Mesothelial cell of epicardium (in vitro differentiated cells): ENCODE data around the gene CSNK1D. TPM values are rescaled to one million over a fixed set of nuclear protein-coding genes. Genes with fewer than 3 reads are reported as not detected.

Experiments
- DNase-seq, 2 experiments: peaks; one replicate each; pipeline ENCODE4 v3.0.0; 2021; ENCODE audit warnings: low spot score in 2 of 2; ENCODE audit not compliant: unreplicated experiment in 2 of 2
- H3K27ac Mint-ChIP-seq: 2 replicates; pipeline ENCODE4 v1.8.0; 2021; ENCODE audit warnings: mixed read lengths
- H3K27me3 Mint-ChIP-seq: 2 replicates; pipeline ENCODE4 v1.8.0; 2021; ENCODE audit warnings: low read depth, mixed read lengths
- H3K36me3 Mint-ChIP-seq: 2 replicates; pipeline ENCODE4 v1.8.0; 2021; ENCODE audit warnings: mixed read lengths
- H3K4me1 Mint-ChIP-seq: 2 replicates; pipeline ENCODE4 v1.8.0; 2021; ENCODE audit warnings: mixed read lengths
- H3K4me3 Mint-ChIP-seq: 2 replicates; pipeline ENCODE4 v1.8.0; 2021; ENCODE audit warnings: mild to moderate bottlenecking, moderate library complexity, mixed read lengths
- H3K9me3 Mint-ChIP-seq: 2 replicates; pipeline ENCODE4 v1.8.0; 2021; ENCODE audit warnings: mixed read lengths
- CTCF ChIP-seq: fragments of 200-600 bp; sonication (generic); IDR thresholded peaks from one replicate; pipeline ENCODE4 v1.5.0; 2021; ENCODE audit warnings: antibody characterized with exemption; ENCODE audit not compliant: unreplicated experiment
- total RNA-seq: library from RNA; stranded (reverse); gene quantifications from 3 replicates; pipeline ENCODE4 v1.2.1, GENCODE V29; 2021

CSNK1D gene
- total RNA-seq, 1 donor from 2014 or later = 204 TPM

DNA sequence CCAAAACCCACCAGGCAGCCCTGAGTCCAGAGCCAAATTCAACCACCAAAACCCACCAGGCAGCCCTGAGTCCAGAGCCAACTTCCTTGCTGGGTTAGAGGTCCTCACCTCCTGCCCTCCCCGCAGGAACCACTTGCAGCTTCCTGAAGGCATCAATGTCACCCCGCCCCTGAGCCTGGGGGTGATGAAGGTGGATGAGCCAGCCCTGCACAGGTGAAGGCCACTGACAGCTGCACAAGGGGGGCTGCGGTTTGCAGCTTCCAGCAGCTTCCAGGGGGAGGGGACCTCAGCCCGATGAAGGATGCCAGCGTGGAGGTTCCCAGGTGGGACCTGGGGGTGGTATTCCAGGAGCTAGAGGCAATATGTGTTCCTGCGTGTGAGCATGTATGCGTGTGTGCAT is 7.6 kb upstream of the CSNK1D start:
- DNase-seq = no peak
- Mint-ChIP-seq H3K27me3 (no peaks in the 10 kb centered on the region), H3K27ac (no peak overlapping the region), H3K4me3 (no peak overlapping the region), H3K4me1 (peaks cover 18% of the 10 kb centered on the region), H3K36me3 (peaks cover 5% of the 10 kb centered on the region), H3K9me3 (no peaks in the 10 kb centered on the region)
- no peak for TF ChIP-seq CTCF

- Mint-ChIP-seq H3K27me3 (no peaks in the 10 kb centered on the region), H3K36me3 (peaks cover 5% of the 10 kb centered on the region), H3K27ac (no peak overlapping the region), H3K4me3 (no peak overlapping the region), H3K9me3 (no peaks in the 10 kb centered on the region), H3K4me1 (peaks cover 18% of the 10 kb centered on the region)
- DNase-seq = no peak
- no peak for TF ChIP-seq CTCF
These were observed 7.0 kb upstream of the CSNK1D start for GRCh38 chr17:82280537-82280936.

DNA sequence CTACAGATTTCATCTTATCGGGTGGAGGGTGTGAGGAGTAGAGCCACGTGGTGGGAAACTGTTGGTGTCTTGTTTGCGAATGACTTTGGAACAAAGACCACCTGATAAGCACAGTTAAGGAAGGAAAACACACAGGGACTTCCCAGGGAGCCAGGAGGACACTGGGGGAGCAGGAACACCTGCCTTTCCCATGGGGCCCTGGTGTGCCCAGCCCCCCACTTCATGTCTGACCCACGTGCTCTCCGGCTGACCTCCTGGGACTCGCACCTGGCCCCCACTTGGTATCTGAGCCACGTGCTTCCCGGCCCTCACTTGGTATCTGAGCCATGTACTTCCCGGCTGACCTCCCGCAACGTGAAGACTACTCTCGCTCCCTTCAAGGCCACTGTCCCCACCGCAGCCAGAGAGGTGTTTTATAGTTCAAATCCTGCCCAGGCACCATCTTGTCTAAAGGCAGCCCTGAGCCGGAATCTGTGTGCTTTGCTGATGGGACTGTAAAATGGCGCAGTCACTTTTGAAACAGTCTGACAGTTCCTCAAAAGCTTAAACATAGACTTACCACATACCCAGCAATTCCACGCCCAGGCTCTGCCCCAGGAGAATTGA is 5.4 kb upstream of the CSNK1D start:
- Mint-ChIP-seq H3K27me3 (no peaks in the 10 kb centered on the region), H3K36me3 (peaks cover 5% of the 10 kb centered on the region), H3K27ac (no peak overlapping the region), H3K4me3 (no peak overlapping the region), H3K4me1 (peaks cover 21% of the 10 kb centered on the region), H3K9me3 (no peaks in the 10 kb centered on the region)
- DNase-seq = no peak
- no peak for TF ChIP-seq CTCF

- H3K9me3 Mint-ChIP-seq = no peaks in the 10 kb centered on the region
- H3K4me3 Mint-ChIP-seq = no peak overlapping the region
- DNase-seq = no peak
- no peak for TF ChIP-seq CTCF
- peaks cover 5% of the 10 kb centered on the region for H3K36me3 Mint-ChIP-seq
- H3K27ac Mint-ChIP-seq = no peak overlapping the region
- H3K4me1 Mint-ChIP-seq = peaks cover 16% of the 10 kb centered on the region
- H3K27me3 Mint-ChIP-seq = no peaks in the 10 kb centered on the region
These were observed 4.8 kb upstream of the CSNK1D start for GRCh38 chr17:82278308-82278707.

- Mint-ChIP-seq H3K27me3 (no peaks in the 10 kb centered on the region), H3K27ac (no peak overlapping the region), H3K9me3 (no peaks in the 10 kb centered on the region), H3K36me3 (peaks cover 5% of the 10 kb centered on the region), H3K4me1 (peaks cover 13% of the 10 kb centered on the region), H3K4me3 (no peak overlapping the region)
- DNase-seq = no peak
- TF ChIP-seq CTCF = no peak
These were observed 4.4 kb upstream of the CSNK1D start for GRCh38 chr17:82277851-82278250.

DNA sequence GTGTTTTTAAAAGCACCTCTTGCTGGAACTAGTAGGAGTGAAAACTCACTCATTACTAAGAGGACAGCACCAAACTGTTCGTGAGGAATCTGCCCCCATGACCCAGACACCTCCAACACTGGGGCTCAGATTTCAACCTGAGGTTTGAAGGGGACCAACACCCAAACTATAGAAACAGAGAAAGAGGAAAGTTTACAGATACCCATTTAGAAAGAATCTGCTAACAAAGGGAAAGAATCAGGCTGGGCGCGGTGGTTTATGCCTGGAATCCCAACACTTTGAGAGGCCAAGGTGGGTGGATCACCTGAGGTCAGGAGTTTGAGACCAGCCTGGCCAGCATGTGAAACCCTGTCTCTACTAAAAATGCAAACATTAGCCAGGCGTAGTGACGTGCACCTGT is 3.4 kb upstream of the CSNK1D start:
- peaks cover 19% of the 10 kb centered on the region for H3K4me1 Mint-ChIP-seq
- no peak overlapping the region for H3K27ac Mint-ChIP-seq
- no peak overlapping the region for H3K4me3 Mint-ChIP-seq
- no peaks in the 10 kb centered on the region for H3K9me3 Mint-ChIP-seq
- no peaks in the 10 kb centered on the region for H3K27me3 Mint-ChIP-seq
- H3K36me3 Mint-ChIP-seq = peaks cover 8% of the 10 kb centered on the region
- no peak for TF ChIP-seq CTCF
- no peak for DNase-seq
